GM21447 (cell line): ENCODE data around the gene COL15A1.
"Not testable (repeated sequence)": the region's sequence is repeated elsewhere in the genome, so short reads cannot be mapped to it uniquely, and the experiment has no call there.

Experiments
- ATAC-seq: cut with Tn5 transposase; IDR thresholded peaks from one replicate; pipeline ENCODE4 v1.9.1; 2021; ENCODE audit not compliant: unreplicated experiment

COL15A1 gene

DNA sequence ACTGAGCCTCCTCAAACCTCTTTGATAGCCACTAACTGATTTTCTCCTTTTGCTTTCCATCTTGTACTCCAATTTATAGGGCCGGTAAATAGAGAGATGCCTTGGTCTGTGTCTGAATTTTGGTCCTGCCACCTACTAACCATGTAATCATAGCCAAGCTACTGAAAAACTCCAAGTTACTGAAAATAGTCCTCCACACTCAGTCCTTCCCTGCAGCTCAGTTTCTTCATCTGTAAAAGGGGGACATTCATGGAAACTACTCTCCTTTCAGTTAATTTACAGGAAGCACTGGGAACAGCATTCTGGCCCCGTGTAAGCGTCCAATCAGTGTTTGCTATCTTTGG, 131.2 kb downstream of the COL15A1 start:
- no peak for ATAC-seq

DNA sequence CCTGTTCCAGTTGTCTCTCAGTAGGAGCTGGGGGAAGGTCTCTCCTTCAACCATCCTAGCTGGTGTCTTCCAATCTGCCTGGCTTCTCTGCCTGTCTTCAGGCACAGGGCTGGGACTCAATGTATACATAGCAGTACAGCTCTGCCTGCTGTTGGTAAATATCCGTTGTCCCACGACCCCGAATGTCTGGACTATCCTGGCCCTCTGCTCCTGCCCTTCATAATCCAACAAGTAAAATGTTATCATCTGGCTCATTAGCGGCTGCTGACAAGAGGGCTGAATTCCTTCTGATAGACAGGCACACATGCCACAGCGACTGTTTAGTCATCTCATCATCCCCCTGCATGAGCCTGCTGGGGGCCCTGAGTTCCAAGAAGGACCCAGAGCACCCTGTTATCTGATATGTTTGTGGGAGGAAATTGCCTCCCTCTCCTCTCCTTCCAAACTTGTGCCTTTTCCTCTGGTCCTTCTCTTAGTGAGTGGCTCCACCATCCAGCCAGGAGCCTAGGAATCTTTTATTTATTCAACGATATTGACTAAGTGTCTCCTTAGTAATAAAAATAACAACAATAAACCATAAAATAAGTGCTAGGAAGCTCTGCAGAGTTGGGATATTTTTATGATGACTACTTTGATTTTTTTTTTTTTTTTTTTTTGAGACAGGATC, 131.7 kb downstream of the COL15A1 start:
- ATAC-seq: no peak

DNA sequence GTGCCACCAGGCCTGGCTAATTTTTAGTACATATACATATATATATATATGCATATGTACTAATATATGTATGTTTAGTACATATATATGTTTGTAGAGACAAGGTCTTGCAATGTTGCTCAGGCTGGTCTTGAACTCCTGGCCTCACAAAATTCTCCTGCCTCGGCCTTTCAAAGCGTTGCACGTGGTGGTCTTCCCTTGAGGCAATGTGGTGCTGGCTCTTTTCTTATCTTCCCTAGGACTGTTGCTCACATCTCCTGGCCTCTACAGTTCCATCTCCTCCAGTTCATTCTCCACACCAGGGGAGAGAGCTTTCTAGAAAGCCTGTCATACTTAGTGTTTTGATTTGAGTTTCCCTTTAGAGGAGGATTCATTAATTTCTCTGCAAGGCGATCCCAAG, 132.3 kb downstream of the COL15A1 start:
- no peak for ATAC-seq

DNA sequence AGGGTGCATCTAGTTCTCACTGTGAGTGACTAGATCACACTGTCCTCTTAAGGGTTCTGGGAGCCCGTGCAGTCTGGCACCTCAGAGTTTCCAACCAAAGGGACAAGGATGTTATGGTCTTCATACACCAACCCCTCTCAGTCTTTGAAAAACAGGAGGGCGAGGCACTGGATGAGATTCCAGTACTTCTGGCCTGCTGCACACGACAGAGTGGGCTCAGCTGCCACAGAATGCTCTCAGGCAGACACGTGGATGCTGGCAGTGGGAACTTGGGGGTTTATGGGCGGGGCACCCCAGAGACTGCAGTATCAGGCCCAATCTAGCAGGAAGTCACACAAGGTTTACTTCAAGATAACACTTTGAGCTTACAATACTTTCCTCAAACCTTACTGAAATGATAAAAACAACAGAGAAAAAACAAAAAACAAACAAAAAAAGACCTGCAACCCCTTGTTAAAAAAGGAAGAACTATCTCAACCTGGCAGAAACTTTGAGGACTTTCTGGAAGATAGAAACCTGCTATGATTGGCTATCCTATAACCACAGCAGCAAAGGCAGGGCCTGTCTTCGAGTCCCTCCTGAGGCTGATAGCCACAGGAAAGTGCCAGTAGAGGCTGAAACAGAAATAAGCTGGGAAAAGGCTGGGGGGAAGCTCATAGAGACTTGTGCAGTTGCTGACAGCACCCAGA, 132.9 kb downstream of the COL15A1 start:
- no peak for ATAC-seq

DNA sequence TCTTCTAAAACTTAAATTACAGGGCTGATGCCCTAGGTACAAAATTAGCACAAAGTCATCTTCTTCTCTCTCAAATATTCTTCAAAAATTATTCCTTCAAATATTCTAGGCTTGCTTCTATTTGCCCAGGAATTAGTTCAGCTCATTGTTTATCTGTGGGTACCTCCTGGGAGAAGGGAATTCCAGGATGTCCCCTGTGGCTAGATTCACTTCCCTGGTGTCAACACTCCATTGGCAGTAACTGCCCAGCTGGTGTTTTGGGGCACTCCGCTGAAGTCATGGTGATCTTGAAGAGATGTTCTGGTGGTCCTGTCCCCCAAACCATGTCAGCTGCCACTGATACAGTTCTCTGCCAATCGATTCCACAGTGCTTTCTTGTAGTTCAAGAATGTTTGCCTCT, 135.0 kb downstream of the COL15A1 start:
- no peak for ATAC-seq

DNA sequence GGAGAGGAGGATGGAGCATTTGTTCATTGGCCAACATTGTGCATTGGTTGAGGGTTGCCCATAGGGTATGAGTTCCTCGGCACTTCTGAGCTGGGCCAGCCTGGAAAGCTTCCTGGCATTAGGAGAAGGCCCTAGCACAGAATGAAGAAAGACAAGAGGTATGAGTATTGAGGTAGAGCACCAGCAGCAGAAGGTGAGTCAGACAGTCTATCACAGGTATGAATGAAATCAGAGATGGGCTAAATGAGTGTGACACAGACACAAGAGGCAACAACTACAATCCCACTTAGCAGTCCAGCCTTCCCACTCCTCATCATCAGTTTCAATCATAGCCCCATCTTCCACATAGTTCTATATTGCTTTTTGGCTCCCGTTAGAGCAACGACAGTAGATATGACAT, 135.8 kb downstream of the COL15A1 start:
- ATAC-seq: no peak

DNA sequence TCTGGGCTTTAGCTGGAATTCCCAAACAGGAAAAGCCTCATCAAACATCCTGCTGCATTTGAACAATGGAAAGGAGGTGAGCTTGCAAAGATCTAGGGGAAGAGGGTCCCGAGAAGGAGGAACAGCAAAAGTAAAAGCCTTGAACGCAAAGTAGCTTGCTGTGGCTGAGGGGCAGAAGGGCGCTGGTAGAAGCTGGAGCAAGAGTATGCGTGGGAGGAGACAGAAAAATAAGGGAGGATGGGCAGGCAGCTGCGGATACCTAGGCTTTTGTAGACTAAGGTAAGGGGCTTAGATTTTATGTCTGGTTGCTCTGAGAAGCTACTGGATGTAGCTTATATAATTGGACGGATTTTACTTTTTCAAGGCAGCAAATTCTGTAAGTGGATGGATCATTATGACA, 139.3 kb downstream of the COL15A1 start:
- ATAC-seq: no peak

DNA sequence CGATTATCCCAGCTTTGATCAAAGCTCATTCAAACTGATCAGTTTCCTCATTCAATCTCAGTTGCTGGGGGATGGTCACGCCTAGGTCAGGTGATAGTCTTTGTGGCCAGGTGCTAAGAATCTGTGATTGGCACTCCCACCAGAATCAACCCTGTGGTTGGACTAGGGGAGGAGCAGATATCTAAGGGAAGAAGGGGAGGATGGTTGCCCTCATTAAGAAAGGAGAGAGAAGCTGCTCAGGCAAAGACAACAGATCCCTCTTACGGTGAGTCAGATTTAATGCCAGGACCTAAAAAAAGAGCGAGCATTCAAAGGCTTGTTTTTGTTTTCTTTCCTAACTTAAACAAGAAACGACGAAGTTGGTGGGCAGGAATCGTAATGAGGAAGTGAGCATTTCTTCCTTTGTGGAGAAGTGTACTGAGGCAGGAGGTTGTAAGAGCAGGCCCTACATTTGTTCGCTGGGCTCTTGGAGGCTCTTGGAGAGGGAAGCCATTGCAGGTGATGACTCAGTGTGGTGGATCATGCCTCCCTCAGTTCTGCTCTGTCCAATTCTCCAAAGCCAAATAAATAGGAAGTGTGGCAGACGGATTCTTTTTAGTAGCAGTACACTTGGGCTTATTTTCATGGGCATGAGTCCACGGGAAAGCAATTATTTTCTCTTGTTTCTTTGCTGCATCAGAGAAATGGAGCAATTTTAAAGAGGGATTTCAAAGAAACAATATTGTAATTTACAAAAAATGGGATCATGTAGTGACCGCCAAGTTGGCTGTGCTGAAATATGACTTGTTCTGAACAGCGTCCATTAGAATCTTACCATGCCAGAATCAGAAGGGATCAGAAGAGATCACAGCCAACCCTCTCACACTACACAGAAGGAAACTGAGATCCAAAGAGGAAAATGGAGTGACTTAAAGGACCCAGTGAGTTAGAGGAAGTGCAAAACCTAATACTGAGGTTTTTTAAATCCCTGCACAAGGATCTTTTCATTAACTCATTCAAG, 142.5 kb downstream of the COL15A1 start:
- no peak for ATAC-seq

DNA sequence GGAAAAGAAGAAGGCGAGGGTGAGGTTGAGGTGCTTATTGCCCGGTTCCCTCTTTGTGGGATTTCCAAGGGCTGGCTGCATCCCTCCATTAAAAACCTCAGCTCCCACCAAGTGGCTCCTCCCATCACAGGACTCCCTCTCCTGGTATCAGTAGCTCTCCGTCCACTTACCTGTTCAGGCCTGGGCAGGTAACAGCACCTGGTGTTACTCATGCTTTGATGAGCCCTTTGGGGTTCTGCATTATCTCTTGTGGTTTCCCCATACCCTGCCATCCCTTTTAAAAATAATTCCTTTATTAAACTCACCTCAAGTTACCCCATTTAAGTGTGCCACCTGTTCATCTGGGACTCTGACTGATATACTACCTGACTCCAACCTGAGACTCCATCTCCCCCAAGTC, 143.8 kb downstream of the COL15A1 start:
- ATAC-seq: no peak

DNA sequence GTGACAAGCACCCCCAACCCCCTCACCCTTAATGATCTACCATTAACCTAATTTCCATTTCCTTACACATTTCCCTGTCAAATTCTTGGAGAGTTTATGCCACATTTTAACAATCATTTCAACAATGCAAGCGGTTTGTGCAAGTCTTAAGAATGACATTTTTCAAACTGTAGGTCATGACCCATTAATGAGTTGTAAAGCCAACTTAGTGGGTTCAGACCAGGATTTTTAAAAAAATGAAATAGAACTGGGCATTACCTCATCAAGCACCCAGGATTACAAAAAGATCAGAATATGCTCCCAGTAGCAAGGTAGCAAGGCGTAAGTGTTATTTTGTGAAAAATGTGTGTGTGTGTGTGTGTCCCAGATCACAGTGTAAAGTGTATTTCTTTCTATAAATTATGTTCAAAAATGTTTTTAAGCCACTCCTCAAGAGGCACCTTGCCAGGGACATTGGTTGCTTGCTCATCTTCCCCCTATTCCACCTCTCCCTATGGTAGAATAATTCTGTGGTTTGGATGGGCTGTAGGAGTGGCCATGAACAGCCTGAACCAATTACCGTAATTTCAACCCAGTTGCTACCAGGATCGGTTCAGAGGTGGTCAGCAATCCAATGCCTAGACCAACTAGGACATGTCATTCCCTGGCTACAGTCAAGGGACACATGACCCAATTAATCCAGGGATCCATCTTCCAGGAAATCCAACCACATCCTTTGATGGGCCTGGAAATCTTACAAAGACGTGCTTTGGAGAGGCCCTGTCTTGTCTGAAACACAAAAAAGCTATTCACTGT, 146.8 kb downstream of the COL15A1 start:
- ATAC-seq: no peak

DNA sequence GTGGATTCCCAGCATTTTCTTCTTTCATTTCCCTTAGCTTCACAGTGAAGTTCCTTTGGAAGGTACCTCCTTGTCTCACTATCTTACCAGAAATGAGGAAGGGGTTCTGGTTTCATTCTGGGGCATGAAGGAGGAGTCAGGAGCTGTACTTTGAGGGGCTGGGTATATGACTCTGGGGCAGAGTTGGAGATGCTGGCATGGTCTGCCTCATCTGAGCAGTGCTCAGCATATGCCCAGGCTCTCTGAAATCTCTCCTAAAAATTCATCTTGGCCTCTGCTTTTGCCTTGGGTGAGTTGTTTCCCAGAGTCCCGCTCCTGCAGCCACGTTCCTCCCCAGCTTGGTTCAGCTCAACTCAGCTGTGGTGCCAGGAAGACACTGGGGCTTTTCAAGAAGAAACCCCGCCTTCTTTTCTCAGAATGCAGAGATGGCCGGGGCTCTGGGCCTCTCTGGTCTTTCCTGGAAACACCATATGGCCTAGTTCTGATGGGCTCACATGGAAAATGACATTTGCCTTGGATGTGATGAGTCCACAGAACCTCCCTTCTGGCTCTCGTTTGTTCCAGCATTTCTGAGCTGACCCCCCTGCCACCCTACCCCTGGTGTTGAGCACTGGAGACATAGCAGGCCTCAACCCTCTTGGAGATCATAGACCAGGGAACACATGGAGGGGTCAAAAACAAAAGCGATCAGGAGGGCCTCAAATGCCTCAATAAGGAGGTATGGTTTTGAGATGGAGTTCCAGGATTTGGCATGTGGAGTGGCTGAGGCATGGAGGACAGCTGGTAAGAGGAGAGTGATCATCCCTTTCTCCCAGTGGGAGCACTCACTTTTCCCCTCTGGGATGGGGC, 149.2 kb downstream of the COL15A1 start:
- no peak for ATAC-seq

DNA sequence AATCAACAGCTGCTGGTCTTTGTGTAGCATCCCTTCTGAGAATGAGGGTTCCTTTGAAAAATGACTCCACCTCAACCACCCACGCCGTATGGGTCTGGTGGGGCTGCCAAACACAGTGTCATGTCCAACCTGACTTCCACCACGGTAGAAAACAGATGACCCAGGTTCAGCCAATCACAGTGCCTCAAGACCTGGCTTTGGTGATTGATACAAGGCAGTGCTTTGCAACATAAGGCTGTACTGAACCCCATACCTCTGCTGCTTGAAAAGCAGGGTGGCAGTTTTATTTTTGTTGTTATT, 149.7 kb downstream of the COL15A1 start:
- ATAC-seq: no peak

DNA sequence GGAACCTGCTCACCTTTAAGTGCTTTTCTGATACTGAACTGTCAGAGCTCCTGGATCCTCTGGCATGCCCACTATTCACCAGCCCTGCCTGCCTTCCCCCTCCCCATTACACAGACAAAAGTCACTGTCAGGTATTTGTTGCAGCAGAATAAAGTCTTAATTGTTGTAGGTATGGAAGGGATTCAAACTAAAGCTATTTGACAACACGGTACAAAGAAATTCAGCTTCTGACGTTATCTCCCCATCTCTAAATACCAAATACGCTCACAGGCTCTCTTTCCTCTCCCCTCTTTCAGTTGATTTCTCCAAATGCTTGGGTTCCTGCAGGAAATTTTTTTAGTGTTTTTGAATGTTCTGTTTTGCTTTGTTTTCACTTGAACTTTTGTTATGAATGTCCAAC, 151.9 kb downstream of the COL15A1 start:
- ATAC-seq: no peak

DNA sequence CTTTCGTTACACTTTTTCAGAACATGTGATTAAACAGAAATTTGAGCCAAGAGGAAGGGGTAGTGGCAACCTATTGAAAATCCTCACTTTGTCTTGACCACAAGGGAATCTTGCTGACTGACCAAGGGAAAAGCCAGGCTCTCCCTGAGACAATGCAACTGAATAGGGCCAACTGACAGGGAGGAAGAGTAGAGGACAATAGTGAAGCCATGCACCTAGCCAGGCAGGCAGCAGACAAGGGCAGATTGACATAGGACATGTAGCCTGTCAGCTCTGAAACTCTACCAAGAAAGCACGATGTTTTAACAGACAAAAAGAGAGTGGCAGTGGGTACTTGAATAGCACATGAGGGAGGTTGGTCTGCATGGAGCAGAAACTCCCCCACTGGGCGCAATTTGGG, 152.7 kb downstream of the COL15A1 start:
- ATAC-seq: no peak

DNA sequence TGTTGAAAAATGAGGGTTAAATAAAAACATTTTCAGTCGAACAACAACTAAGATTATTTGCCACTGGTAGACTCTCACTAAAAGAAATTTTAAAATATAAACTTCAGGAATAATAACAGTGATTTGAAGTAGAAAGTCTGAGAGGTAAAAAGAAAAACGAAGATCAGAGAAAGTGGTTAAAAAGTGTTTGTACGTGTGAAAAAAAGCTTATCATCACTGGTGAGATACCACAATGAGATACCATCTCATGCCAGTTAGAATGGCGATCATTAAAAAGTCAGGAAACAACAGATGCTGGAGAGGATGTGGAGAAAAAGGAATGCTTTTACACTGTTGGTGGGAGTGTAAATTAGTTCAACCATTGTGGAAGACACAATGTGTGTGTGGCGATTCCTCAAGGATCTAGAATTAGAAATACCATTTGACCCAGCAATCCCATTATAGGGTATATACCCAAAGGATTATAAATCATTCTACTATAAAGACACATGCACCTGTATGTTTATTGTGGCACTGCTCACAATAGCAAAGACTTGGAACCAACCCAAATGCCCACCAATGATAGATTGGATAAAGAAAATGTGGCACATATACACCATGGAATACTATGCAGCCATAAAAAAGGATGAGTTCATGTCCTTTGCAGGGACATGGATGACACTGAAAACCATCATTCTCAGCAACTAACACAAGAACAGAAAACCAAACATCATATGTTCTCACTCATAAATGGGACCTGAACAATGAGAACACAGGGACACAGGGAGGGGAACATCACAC, 156.3 kb downstream of the COL15A1 start:
- not testable (repeated sequence) for ATAC-seq

DNA sequence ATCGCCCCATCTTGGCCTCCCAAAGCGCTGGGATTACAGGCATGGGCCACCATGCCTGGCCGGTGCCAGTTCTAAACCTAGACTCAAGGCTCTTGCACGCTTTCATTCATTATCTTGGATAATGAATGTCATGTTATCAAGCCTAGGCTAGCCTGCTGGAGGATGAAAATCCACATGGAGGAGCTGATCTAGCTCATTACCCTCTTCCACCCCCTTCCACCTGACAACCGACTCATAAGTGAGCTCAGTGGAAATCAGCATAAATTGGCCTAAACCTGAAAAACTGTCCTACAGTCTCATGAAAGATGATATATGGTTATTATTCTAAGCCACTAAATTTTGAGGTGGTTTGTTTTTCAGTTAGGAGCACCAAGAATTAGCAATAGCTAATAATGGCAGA, 157.6 kb downstream of the COL15A1 start:
- ATAC-seq: no peak

DNA sequence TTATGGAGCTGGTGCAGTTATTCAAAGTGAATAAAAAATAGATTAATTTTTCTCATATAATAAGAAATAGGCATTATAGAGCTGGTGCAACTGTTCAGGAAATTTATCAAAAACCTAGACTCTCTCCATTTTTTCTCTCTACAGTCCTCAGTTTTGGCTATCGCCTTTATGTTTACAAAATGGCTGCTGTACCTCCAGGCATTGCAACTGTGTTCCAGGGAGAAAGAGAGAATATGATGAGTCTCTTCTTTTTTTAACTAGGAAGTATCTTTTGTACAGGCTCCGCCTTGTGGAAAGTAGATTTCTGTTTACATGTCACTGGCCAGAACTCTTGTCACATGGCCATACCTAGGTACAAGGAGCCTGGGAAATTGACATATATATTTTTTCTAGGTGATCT, 158.1 kb downstream of the COL15A1 start:
- no peak for ATAC-seq

DNA sequence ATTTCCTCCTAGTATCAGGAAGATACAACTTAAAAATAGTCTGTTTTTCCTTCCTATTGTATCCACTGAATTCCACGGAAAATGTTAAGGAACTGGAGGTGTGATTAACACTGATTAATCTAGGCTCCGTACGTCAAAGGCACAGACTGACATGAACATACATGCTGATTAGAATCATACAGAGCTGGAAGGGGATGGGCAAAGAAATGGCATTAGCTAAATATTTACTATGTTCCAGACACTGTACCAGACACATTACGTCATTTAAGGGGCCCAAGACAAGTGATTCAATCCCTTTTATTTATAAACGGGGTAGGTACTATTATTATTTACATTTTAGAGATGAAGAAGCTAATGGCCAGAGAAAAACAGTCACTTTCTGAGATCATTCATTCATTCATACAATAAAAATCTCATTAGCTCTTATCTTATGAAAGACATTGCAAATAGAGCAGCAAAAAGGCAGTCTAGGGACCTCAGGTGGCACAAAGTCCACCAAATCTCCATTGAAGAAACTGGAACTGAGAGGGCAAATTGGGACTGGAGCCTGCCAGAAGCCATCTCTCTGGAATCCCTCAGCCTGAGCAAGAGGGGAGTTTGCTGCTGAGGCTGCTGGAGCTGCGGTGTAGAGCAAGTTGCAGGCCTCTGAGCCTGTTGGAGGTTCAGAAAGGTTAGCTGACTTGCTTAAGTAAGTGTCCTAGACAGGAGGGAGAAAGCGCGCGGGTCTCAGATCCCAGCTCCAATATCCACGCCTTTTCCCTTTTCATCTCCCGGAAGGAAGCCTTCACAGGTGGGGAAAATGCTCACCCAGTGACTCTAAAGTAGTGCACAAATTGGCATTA, 159.6 kb downstream of the COL15A1 start:
- ATAC-seq: no peak
